Activated CD8-positive, alpha-beta memory T cell treated with anti-CD3 and anti-CD28 coated beads for 1 hour (primary cell): ENCODE measurements around the gene FOXN3.
"Not testable (repeated sequence)": the region's sequence is repeated elsewhere in the genome, so short reads cannot be mapped to it uniquely, and the experiment has no call there.

Source experiments
- DNase-seq, 2 donors: peaks; one replicate each; pipeline ENCODE4 v3.0.0-alpha.2; 2020; ENCODE audit warnings: low read depth in 1 of 2; ENCODE audit errors: extremely low read depth in 1 of 2

FOXN3 gene

DNA sequence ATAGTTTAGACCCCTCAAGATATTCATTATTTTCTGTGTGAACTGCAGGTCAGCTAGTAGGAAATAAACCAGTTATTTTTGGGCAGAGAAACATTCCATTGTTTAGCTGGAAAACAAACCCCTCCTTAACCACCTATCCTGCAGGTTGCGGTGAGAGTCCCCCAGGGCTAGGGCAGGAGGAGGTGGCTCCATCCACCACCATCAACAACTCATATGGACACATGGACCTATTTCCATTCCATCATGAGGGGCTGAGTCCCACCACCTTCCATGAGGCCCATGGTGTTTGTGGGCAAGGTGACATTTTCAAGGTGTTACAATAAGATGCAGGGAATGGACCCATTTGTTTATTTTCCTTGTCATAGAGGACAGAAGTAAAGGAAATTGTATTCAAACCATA lies 160.1 kb downstream of the FOXN3 start:
- DNase-seq = no peak

DNA sequence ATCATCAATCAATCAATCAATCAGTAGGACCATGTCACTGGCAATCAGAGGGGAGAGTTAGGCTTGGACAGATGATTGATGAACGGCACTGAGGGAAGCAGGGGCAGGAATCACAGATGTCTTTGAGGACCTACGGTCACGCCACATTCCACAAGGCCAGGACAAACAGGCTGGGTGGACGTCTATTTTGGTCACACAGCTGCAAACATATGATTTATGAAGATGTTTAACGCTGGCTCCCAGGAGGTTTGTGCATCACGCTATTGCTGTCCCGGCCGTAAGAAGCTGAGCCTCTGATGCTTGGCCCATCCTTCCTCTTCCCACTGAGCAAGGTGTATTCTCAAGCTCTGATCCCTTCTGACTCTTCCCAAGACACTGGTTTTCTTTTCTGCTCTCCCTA lies 160.8 kb downstream of the FOXN3 start:
- DNase-seq = no peak

DNA sequence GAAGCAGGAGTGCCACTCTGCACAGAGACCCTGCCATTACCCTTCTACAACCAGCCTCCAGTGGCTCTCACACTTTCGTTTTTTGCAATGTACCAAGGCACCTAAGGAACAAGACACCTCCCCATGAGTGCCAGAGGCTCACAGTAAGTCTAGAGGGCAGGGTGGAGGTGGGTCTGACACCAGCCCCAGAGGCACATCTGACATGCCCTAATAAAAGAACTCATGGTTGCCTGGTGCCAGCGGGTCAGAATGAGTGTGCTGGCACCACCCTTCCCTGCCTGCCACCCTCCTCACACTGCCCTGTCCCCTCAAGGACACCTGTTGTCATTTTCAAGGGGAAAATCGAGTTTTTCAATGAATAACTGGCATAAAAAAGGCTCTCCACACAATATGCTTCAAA lies 161.2 kb downstream of the FOXN3 start:
- DNase-seq = no peak

DNA sequence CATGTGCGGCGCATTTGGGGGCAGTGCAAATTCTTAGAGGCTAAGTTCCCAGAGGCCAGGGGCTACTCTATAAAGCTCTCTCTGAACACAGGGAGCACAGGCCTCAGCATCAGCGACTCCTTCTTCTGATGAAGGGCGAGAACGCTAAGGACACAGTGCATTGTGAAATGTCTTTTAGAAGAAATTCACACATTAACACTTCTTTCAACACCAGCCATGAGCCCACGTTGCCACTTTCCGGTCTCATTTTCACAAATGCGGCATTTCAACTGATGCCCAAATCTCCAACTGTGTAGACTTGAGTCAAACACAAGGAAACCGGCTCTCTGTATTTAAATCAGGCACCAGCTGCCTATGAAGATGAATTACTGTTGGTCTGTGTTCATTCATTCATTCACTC lies 162.0 kb downstream of the FOXN3 start:
- DNase-seq = no peak

DNA sequence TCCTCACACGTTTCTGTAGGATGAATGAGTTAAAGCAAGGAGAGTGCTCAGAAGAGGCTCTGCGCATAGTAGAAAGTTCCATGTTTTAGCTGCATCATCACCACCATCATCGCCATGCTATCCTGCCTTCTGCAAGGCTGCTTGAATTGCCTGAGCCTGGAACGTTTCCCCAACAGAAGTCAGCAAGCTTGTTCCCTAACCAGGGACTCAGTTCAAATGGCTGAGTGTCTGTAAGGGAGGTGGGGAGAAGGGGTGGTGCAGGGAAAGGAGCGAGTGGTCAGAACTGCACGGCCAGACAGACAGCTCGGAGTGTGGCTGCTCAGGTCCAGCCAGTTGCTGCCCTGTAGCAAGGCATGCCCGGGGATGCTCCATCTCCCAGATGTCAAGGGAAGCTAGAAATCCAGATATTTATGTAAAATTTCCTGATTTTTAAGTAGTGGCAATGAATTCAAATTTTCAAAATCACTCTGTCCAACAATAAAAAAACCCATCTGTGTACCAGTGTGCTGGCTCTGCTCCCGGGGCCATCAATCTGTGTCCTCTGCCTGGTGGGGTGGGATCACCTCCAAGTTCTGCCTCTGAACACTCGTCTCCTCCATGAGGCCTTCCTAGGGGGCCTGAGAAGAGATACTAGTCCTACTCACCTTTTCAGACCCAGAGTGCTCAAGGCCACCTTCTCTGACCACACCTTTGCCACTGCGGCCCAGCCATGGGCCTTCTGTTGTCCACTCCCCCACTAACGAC lies 162.7 kb downstream of the FOXN3 start:
- DNase-seq = no peak

DNA sequence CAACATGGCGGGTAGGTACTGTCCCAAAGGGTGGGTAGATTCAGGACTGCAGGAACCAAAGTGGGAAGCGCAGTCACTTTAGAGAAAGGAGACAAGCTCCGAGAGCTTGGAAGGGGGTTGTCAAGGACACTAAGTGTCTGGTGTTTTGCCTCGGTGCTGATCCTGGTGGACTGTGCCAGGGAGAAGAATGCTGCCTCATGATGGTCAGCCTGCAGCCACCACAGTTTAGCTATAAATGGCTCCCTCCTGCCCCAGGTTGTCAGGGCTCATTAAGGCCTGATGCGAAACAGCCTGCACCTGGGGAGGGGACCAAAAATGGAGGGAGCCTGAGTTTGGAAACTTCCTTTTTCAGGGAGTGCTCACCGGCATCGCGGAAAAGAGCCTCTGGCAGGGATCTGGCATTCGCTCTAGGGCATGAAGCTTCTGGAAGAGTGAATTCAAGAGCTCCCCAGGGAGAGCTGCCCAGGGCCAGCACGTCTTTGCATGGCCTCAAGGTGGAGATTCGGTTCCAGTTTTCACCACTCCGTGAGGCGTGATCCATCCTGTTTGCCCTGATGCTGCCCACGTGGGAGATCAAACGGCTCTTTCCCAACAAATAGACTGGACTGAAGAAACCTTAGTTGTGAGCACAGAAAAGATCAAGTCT lies 164.0 kb downstream of the FOXN3 start:
- DNase-seq = no peak

DNA sequence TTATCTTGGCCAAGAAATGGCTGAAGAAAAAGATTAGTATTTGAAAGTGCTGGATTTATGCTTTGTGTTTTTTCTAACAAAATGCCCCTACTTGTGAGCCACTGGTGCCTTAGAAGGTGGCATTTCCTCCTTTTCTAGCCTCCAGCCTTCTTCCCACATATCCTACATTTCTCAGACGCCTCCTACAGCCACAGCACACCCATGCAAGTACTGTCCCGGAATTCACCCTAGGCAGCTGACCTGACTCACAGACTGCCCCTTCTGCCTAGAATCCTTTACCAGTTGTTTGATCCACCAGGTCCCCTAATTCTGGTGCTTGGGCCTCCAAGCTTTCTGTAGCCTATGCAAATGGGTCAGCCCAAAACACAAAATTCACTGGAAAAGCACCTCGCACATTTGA lies 166.0 kb downstream of the FOXN3 start:
- no peak for DNase-seq

DNA sequence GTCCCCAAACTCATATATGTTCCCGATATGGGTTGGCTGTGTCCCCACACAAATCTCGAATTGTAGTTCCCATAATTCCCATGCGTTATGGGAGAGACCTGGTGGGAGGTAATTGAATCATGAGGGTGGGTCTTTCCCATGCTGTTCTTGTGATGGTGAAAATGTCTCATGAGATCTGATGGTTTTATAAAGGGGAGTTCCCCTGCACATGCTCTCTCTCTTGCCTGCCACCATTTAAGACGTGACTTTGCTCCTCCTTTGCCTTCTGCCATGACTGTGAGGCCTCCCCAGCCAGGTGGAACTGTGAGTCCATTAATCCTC lies 166.4 kb downstream of the FOXN3 start:
- not testable (repeated sequence) for DNase-seq

DNA sequence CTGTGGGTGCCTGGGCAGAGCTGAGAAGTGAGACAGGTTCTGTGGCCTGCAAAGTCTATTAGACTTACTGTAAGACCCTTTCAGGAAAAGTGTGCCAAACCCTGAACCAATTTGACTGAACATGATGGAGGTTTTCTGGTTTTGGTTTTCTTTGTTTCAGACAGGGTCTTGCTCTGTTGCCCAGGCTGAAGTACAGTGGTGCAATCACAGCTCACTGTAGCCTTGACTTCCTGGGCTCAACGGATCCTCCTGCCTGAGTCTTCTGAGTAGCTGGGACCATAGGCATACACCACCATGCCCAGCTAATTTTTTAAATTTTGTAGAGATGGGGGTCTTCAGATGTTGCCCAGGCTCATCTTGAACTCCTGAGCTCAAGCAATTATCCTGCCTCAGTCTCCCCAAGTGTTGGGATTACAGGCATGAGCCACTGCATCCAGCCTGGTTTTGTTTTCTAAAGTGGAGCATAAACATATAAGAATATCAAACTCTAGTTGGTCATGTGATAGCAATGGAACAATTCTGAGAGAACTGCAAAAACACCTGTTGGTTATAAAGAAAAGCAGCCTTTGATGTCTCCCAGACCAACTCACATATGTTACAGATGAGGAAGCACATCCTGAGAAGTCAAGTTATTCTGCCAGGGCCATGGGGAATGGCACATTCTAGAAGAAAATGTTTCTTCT lies 166.9 kb downstream of the FOXN3 start:
- DNase-seq = no peak

DNA sequence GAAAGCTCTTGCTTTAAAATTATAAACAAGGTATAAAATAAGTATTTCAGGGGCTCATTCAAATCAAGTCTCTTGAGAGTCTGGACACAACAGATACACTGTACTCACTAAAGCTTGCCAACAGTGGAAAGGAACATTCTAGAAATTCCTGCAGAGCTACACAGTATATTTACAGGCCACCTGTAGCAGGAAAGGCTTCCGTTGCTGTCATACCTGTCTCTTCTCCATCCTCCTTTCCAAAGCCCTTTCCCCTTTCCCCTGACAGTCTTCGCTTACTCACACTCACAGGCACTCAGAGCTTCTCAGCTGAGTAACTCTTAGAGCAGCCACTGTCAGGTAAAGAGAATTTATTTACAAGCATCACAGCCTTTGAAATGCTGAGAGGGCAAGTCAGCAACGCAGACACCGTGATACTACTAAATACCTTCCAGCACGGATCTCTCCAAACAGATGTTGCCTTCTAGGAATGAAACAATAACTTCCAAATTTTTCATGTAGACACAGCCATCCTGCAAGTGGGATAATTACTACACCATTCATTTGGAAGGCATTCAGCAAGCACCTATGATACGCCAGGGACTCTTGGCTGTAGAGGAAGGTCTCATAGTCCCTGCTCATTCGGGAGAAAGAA lies 167.9 kb downstream of the FOXN3 start:
- DNase-seq = no peak

DNA sequence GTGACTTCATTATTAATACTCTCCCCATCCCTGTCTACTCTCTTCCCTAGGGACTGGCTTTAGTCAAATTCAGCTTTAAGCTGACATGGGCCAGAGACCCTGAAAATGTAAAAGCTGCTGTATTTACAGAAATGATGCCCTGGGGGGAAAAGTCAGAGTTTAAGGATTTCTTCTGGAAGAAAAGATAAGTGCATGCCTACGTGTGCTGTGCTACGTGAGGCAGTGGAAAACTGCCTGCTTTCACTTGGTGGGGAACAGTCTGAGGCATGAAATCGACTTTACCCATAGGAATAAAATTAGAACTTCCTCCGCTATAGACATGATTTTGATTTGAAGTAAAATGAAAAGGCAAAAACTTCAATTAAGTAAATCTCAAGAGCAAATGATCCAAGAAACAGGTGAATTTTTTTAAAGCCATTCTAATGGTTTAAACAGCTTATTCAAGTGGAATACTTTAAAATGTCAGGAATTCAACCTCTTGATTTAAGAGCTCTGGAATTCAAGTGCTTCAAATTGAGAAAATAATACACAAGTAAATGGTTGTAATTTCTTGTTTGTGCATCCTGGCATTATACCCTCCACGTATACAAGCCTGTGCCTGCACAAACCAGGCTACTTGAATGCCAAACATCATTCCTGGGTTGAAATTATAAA lies 168.5 kb downstream of the FOXN3 start:
- DNase-seq = no peak

DNA sequence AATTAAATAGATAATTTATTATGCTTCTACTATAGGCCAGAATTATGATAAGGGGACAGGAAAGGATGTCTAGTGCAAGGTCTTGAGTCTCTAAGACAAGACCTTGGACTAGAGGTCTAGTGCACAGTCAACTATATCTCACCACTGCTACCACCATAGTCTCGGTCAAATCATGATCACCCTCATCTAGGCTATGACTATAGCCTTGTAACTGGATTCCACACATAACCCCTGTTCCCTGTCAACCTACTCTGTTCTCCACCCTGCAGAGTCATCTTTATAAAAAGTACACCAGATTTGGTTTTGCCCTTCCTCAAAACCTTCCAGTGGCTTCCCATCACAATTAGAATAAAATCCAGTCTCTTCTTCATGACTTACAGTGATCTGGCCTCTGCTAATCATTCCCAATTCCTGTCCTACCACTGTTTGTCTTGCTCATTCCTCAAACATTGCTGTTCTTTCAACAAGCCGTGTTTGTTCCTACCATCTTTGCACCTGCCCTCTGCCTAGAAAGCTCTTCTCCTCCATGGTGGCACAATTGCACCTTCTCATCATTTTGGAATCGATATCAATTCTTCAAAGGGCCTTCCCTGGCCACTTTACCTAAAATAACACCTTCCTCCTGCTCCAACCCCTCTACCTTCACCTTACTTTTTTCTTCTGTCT lies 169.4 kb downstream of the FOXN3 start:
- DNase-seq = no peak

DNA sequence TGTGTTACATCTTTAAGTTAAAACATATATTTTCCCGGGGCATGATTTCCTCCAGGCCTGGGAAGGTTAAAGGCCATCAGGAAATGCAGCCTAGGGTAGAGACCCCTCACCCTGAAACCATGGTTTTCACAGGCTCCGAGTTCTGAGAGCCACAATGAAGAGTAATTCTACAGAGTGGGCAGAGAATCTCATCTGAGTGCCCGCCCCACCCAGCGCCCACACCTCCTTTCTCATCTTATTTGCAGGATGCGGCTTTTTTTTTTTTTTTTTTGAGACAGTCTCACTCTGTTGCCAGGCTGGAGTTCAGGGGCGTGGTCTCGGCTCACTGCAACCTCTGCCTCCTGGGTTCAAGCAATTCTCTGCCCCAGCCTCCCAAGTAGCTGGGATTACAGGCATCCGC lies 170.7 kb downstream of the FOXN3 start:
- no peak for DNase-seq

DNA sequence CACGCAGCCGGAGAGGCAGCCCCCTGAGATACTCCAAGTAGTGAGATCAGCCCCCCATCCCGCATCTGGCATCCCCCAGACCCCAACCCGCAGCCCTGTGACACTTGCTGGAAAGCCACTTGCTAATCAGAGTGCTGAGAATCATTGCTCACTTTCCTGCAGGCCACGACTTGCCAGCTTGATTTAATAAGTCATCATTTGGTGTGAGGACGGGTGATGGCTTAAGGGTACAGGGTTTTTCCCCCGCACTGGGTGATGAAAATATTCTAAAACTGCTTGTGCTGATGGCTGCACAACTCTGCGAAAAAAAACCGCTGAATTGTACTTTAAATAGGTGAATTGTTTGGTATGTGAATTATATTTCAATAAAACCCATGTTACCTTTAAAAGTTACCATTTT lies 171.2 kb downstream of the FOXN3 start:
- DNase-seq = no peak

DNA sequence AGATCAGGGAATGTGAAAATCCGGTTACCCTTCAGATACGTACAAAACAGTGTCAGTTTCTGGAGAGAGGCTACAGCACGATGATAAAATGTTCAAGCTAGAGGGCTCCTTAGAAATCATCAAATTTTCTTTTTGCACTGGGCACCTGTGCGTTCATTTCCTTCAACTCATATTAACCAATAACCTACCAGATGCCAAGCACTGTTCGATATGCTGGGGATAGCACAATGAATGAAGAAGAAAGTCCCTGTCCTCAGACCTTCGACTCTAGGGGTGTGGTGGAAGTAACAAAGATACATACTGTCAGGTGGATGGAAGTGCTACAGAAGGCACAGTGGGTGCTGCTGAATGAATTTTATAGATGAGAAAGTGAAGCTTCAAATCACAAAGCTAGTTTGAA lies 172.3 kb downstream of the FOXN3 start:
- no peak for DNase-seq

DNA sequence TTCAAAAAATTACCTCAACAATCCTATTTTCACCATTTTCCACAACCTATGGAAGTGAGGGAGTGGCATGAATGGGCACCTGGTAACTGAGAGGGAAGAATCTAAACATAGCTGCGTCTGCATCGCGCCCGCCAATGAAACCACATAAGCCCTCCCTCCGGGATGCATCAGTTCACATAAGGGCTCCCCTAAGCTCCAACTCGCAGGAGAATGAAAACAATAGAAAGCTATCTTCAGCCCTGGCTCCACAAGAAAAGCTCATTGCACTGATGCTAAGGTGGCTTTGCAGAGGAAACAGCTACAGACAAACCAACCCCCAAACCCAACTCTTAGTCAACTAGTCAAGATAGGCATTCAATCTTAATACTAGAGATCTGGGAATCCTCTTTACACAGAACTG lies 173.3 kb downstream of the FOXN3 start:
- no peak for DNase-seq

DNA sequence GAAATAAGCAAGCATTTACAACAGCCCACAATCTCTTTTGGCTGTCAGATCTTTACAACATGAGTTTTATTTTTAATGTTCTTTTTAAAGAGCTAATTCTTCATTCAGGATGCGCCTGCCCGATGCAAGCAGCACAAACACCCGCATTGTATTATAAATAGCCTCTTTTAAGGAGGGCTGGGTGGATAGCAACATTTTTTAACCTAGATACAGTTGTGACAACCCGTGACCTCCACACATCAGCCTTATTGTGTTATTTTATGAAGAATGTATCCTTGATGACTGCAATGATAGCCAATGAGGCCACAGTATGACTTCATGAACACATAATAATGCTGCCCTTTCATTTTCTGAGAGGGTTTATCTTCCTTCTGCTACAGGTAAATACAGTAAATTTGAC lies 173.7 kb downstream of the FOXN3 start:
- no peak for DNase-seq

DNA sequence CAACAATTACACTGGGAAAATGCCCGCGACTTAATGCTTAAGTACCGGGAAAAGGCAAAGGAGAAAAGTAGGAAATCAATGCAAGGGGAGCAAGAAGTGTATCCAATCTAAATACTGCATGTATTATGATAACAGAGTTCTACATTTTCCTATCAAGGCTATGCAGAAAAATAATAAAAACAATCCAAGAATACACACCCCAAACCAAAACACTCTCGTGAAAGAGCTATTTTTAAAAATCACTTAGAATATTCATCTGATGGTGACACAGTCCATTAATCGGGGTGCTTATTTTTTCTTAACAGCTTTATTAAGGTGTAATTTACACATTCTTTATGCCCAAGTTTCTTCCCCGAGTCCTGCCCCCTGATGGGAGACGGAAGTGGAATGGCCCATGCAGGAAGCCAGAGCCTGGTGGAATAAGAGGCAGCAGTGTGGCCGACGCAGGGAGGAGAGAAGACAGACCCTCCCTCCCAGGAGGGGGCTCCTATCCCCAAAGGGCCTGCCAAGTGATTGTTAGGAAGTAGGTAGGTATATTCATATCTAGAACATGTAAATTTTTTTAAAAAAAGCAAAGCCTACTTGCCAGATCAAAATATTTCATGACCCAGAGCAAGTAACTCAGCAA lies 174.3 kb downstream of the FOXN3 start:
- DNase-seq = no peak

DNA sequence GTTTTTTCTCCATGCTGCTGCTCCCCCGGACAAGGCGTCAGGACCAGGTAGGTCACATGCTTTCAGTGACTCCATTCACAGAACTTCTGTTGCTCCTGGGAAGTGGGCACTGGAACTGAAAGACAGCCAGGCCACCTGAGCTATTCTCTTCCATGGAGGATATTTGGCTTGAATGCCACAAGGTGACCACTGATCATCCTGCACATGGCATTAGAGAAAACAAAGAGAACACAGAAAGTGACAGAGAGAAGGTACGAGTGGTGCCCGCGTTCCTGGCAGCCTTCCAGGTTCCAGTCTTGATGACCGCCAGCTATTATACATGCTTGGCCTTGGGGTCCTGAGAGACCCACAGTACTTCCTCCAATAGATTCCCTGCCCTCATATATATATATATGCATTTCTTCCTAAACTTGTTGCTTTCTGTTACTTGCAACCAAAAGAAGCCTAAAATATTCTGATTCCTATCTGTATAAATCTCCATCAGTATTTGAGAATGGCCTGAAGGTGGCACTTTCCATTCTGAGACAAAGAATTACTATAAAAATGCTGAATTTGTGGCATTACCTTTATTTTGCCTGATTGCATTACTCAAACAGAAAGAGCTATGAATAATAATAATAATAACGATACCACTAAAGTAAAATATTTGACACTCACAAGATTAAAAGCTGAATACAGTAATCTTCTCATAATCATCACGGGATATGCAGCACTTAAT lies 174.9 kb downstream of the FOXN3 start:
- DNase-seq = no peak

DNA sequence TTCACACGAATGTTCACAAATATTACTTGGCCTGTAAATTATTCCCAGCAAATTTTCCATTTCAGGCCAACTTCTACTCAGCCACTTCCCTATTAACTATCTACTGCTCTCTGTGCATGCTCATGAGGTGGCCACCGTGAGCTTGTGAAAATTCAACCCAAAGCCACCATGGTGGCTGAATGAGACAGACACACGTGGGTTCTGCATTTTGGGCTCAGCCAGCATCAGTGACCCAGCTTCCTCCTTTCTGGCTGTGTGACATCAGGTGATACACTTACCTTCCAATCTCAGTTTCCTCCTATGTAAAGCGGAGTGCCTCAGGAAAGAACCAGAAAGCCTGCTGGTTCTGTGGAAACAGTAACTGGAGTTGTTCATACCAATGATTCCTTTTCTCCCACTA lies 175.8 kb downstream of the FOXN3 start:
- DNase-seq = no peak
